K562 (cell line): ENCODE measurements around the gene ROBO2. TPM values are rescaled to one million over a fixed set of nuclear protein-coding genes. Genes with fewer than 3 reads are reported as not detected.

Experiments used
- ATAC-seq: fragments of 200-7000 bp; cut with Tn5 transposase; 3 replicates; pipeline ENCODE4 v1.9.1; 2020; ENCODE audit warnings: moderate library complexity
- BruUV-seq: library from RNA; stranded (reverse); fragments of 400-500 nt; replicated peaks from 2 replicates; lab custom pipeline; 2021; lab: Mats Ljungman, UMichigan
- CTCF ChIA-PET: fragments of 300-600 bp; formaldehyde crosslinking; extraction: SDS; loops from one replicate; lab custom pipeline; 2021; ENCODE audit warnings: low intra/inter-chr PET ratio; lab: Yijun Ruan, JAX
- POLR2A ChIA-PET: fragments of 300-600, 350-650 bp; sonication (Branson Sonifier 250); formaldehyde crosslinking; extraction: SDS; loops from one replicate; lab custom pipeline; 2021; ENCODE audit warnings: antibody characterized with exemption, inconsistent platforms; lab: Yijun Ruan, JAX
- DNase-seq, 4 experiments: peaks; one replicate each; pipeline versions ENCODE4 v3.0.0 to v3.0.0-alpha.2; 2011 to 2018; ENCODE audit warnings: low spot score in 3 of 4, mixed read lengths in 3 of 4; ENCODE audit errors: extremely low read depth in 1 of 4
- FAIRE-seq: peaks from 2 replicates; lab custom pipeline; 2011; peaks lifted over from hg19 to GRCh38; lab: Jason Lieb, UNC
- H2AFZ ChIP-seq: 2 replicates; pipeline ENCODE4 v1.6.0; 2011; ENCODE audit warnings: low read depth, low read length, control low read depth, inconsistent platforms
- H3K27ac ChIP-seq: fragments of 200-600 bp; 3 replicates; pipeline ENCODE4 v1.8.0; 2011; ENCODE audit warnings: low read depth, mild to moderate bottlenecking, control low read depth, inconsistent platforms, low read length, moderate library complexity, mixed read lengths; ENCODE audit errors: extremely low read depth
- H3K27me3 ChIP-seq, 2 experiments: fragments of 300-600 bp in 1 of 2; 2 replicates in 1 of 2; 3 replicates in 1 of 2; pipeline versions ENCODE4 v1.6.0 to v1.8.0; 2011; ENCODE audit warnings: inconsistent platforms in 2 of 2, low read length in 2 of 2, mild to moderate bottlenecking in 1 of 2, mixed read lengths in 1 of 2, moderate library complexity in 1 of 2; ENCODE audit not compliant: control insufficient read depth in 2 of 2, insufficient read depth in 2 of 2
- H3K36me3 ChIP-seq: fragments of 300-600 bp; 3 replicates; pipeline ENCODE4 v1.8.0; 2011; ENCODE audit warnings: mild to moderate bottlenecking, low read length, inconsistent platforms; ENCODE audit not compliant: control insufficient read depth, insufficient read depth
- H3K4me1 ChIP-seq, 2 experiments: fragments of 200-600 bp in 1 of 2; replicated peaks in 1 of 2; 2 replicates in 1 of 2; 3 replicates in 1 of 2; pipeline versions ENCODE4 v1.5.1 to v1.8.0; 2011; ENCODE audit warnings: inconsistent platforms in 2 of 2, low read length in 2 of 2, mild to moderate bottlenecking in 1 of 2, mixed read lengths in 1 of 2, moderate library complexity in 1 of 2; ENCODE audit not compliant: control insufficient read depth in 2 of 2, insufficient read depth in 2 of 2
- H3K4me2 ChIP-seq: 2 replicates; pipeline ENCODE4 v1.6.1; 2011; ENCODE audit warnings: low read length, control low read depth, inconsistent platforms, mixed read lengths; ENCODE audit not compliant: insufficient read depth
- H3K4me3 ChIP-seq: fragments of 200-600 bp; sonication (generic), shearing (Covaris generic); 2 replicates; pipeline ENCODE4 v1.5.1; 2016; ENCODE audit warnings: control low read depth, inconsistent platforms
- H3K79me2 ChIP-seq: fragments of 200-600 bp; 3 replicates; pipeline ENCODE4 v1.8.0; 2011; ENCODE audit warnings: low read length, inconsistent platforms; ENCODE audit not compliant: control insufficient read depth, insufficient read depth
- H3K9ac ChIP-seq, 2 experiments: 2 replicates each; pipeline versions ENCODE4 v1.6.0 to v1.6.1; 2011; ENCODE audit warnings: low read depth in 2 of 2, low read length in 2 of 2, control low read depth in 1 of 2, inconsistent platforms in 1 of 2, mild to moderate bottlenecking in 1 of 2, mixed read lengths in 1 of 2; ENCODE audit not compliant: insufficient read depth in 1 of 2
- H3K9me1 ChIP-seq: one replicate; pipeline ENCODE4 v1.6.0; 2011; ENCODE audit warnings: inconsistent platforms, mild to moderate bottlenecking, low read length, moderate library complexity; ENCODE audit not compliant: control insufficient read depth, insufficient read depth
- H3K9me3 ChIP-seq: replicated peaks from 2 replicates; pipeline ENCODE4 v1.5.1; 2011; ENCODE audit warnings: low read depth, low read length, inconsistent platforms; ENCODE audit not compliant: control insufficient read depth, insufficient read depth
- H4K20me1 ChIP-seq: replicated peaks from 2 replicates; pipeline ENCODE4 v1.6.1; 2011; ENCODE audit warnings: low read length, inconsistent platforms, mixed read lengths; ENCODE audit not compliant: control insufficient read depth, insufficient read depth
- CXXC5 ChIP-seq: fragments of 250-450 bp; sonication (Bioruptor Pico); IDR thresholded peaks from 2 replicates; pipeline ENCODE4 v1.8.0; 2022; ENCODE audit warnings: inconsistent platforms, mild to moderate bottlenecking, moderate library complexity
- ESRRA ChIP-seq: fragments of 450-650 bp; IDR thresholded peaks from 2 replicates; pipeline ENCODE4 v1.6.1; 2014; ENCODE audit warnings: low read depth, mild to moderate bottlenecking, moderate library complexity, borderline replicate concordance
- ETV1 ChIP-seq: fragments of 450-650 bp; conservative IDR thresholded peaks from 2 replicates; pipeline ENCODE4 v1.6.1; 2016; ENCODE audit warnings: missing genetic modification characterization, control low read depth, low read depth, missing compliant biosample characterization
- NCOR1 ChIP-seq: fragments of 450-650 bp; IDR thresholded peaks from 2 replicates; pipeline ENCODE4 v1.6.1; 2016; ENCODE audit warnings: mild to moderate bottlenecking, moderate library complexity
- RBM39 ChIP-seq: fragments of 200-400 bp; formaldehyde crosslinking; optimal IDR thresholded peaks from 2 replicates; pipeline ENCODE3; 2018; ENCODE audit warnings: low read depth, low read length
- RFX1 ChIP-seq: fragments of 450-650 bp; IDR thresholded peaks from 2 replicates; pipeline ENCODE4 v1.6.1; 2016; ENCODE audit warnings: mild to moderate bottlenecking, moderate library complexity
- SMAD2 ChIP-seq: fragments of 150-350 bp; IDR thresholded peaks from 2 replicates; pipeline ENCODE4 v1.6.1; 2014; ENCODE audit warnings: low read depth, mild to moderate bottlenecking, low read length
- SMARCB1 ChIP-seq: IDR thresholded peaks from 2 replicates; pipeline ENCODE4 v1.6.1; 2011; ENCODE audit warnings: improper control_type of control experiment, low read depth; ENCODE audit not compliant: insufficient read length
- SOX6 ChIP-seq: fragments of 450-650 bp; IDR thresholded peaks from 2 replicates; pipeline ENCODE4 v1.6.1; 2014; ENCODE audit warnings: mild to moderate bottlenecking
- ZFP36 ChIP-seq: fragments of 150-350 bp; IDR thresholded peaks from 2 replicates; pipeline ENCODE4 v1.6.1; 2018; ENCODE audit warnings: low read length, low read depth; ENCODE audit not compliant: partially characterized antibody
- ZNF316 ChIP-seq: fragments of 450-650 bp; IDR thresholded peaks from 2 replicates; pipeline ENCODE4 v1.6.1; 2016
- ZNF57 ChIP-seq: fragments of 450-650 bp; formaldehyde crosslinking; IDR thresholded peaks from 2 replicates; pipeline ENCODE4 v1.4.0; 2020; ENCODE audit warnings: mild to moderate bottlenecking, moderate library complexity
- ZNF699 ChIP-seq: fragments of 250-450 bp; sonication (Bioruptor Pico); IDR thresholded peaks from 2 replicates; pipeline ENCODE4 v1.8.0; 2021; ENCODE audit warnings: mild to moderate bottlenecking, moderate library complexity; ENCODE audit not compliant: insufficient replicate concordance
- ZNF75A ChIP-seq: fragments of 450-650 bp; formaldehyde crosslinking; IDR thresholded peaks from 2 replicates; pipeline ENCODE4 v1.4.0; 2020; ENCODE audit warnings: mild to moderate bottlenecking
- ZNF766 ChIP-seq: fragments of 200-800 bp; sonication (Bioruptor generic); conservative IDR thresholded peaks from 2 replicates; pipeline ENCODE4 v1.6.1; 2016; ENCODE audit warnings: missing genetic modification characterization, missing compliant biosample characterization
- ZNF79 ChIP-seq: fragments of 250-450 bp; sonication (Bioruptor Pico); IDR thresholded peaks from 2 replicates; pipeline ENCODE4 v1.4.0; 2020; ENCODE audit warnings: low read depth, mild to moderate bottlenecking, moderate library complexity
- WGBS: fragments of 100-300 bp; shearing (Covaris generic); methylation state at CpG from one replicate; pipeline ENCODE4 v1.1.6; 2016; ENCODE audit warnings: low coverage, mixed read lengths; ENCODE audit not compliant: insufficient coverage; ENCODE audit errors: missing lambda C conversion rate; 5-methylcytosine and 5-hydroxymethylcytosine counted together
- in situ Hi-C: fragments of 300-500 bp; cut with MboI; formaldehyde crosslinking; loops from 4 replicates; pipeline ENCODE4 v1.15.0; 2018; ENCODE audit warnings: inconsistent platforms, mixed read lengths
- intact Hi-C: fragments of 100-400 bp; cut with micrococcal nuclease; formaldehyde crosslinking; loops from 2 replicates; pipeline ENCODE4 v1.14.2; 2022
- polyA plus RNA-seq, 8 experiments: library from polyadenylated mRNA; depleted of rRNA in 4 of 8; stranded (reverse) in 5 of 8; unstranded in 3 of 8; fragments of >200 nt; fragmentation: Nextera tagmentation in 2 of 8; fragmentation: Illumina TruSeq in 1 of 8; extraction: Ambion mirVana in 2 of 8; extraction: Trizol in 1 of 8; gene quantifications; 2 replicates each; pipeline versions ENCODE4 v1.2.1 to v1.2.3, GENCODE V29; 2011 to 2014; ENCODE audit warnings: inconsistent platforms in 1 of 8, missing spikeins in 1 of 8
- total RNA-seq, 7 experiments: library from RNA; depleted of rRNA in 6 of 7; stranded (reverse); fragments of >200 nt in 6 of 7; fragmentation: Illumina TruSeq in 2 of 7; extraction: Trizol in 2 of 7; gene quantifications; 2 replicates each; pipeline versions ENCODE4 v1.2.1 to v1.2.3, GENCODE V29; 2011 to 2021; ENCODE audit warnings: low replicate concordance in 1 of 7
- TF ChIP-seq, protein P1 (sequence below): fragments of 250-450 bp; sonication (Bioruptor Pico); IDR thresholded peaks from 2 replicates; pipeline ENCODE4 v1.5.0; 2021
- TF ChIP-seq, protein P2 (sequence below), 2 experiments: fragments of 450-650 bp in 1 of 2; sonication (generic) in 1 of 2; formaldehyde crosslinking; conservative IDR thresholded peaks; 2 replicates each; pipeline versions ENCODE4 v1.4.0 to v1.8.1; 2020 to 2022; ENCODE audit warnings: mild to moderate bottlenecking in 1 of 2, missing genetic modification reagents in 1 of 2

The ROBO2 gene
- total and polyA plus RNA-seq, 9 of the 15 experiments (the other 6 are each of a cell fraction or from before 2014, with no cell fraction given), result 0.84 to 3.0 (median 1.7) TPM

DNA sequence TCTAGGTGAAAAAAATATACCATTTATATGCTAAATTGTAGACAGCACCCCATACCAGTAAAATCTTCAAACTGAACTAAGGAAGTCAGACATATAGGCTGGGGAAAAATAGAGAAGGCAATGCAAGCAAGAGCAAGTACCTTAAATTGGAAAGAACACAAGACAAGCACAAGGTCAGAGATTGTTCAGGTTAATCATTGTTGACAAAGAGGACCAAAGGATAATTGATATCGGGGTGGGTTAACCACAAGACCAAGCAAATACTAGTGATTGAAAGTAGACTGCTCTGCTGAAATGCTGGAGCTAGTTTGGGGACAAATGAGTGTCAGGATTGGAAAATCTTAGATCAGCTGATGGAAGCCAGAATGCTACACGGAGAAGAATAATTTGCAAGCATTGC is 499.8 kb downstream of the ROBO2 start:
- intact Hi-C loops (no loop called here), in situ Hi-C loops (no loop called here)
- DNase-seq (no peak), FAIRE-seq (no peak), ATAC-seq (no peak)
- BruUV-seq, result no TSS peak
- ChIA-PET CTCF (no interaction called here), POLR2A (no interaction called here)
- Histone ChIP-seq H3K27ac (no peak overlapping the region), H3K4me1 (no peaks in the 10 kb centered on the region), H3K9me3 (no peaks in the 10 kb centered on the region), H3K4me2 (no peak overlapping the region), H3K79me2 (no peaks in the 10 kb centered on the region), H3K36me3 (no peaks in the 10 kb centered on the region), H3K27me3 (no peaks in the 10 kb centered on the region), H4K20me1 (no peaks in the 10 kb centered on the region), H3K9me1 (no peaks in the 10 kb centered on the region), H2AFZ (no peak overlapping the region), H3K4me3 (no peak overlapping the region), H3K9ac (no peak overlapping the region)
- 0% methylated on average over 2 of the region's 2 CpGs for WGBS
- TF ChIP-seq, protein P1, sequence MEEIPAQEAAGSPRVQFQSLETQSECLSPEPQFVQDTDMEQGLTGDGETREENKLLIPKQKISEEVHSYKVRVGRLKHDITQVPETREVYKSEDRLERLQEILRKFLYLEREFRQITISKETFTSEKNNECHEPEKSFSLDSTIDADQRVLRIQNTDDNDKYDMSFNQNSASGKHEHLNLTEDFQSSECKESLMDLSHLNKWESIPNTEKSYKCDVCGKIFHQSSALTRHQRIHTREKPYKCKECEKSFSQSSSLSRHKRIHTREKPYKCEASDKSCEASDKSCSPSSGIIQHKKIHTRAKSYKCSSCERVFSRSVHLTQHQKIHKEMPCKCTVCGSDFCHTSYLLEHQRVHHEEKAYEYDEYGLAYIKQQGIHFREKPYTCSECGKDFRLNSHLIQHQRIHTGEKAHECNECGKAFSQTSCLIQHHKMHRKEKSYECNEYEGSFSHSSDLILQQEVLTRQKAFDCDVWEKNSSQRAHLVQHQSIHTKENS, result no peak
- TF ChIP-seq ZNF699 (no peak), ZNF79 (CRISPR knock-in tag) (no peak), CXXC5 (CRISPR knock-in tag) (no peak), NCOR1 (no peak), SMAD2 (no peak), RFX1 (no peak), RBM39 (no peak), ZNF316 (no peak), ZFP36 (no peak), ZNF766 (no peak), ESRRA (no peak), SOX6 (no peak), ZNF75A (CRISPR knock-in tag) (no peak), ZNF57 (no peak), ETV1 (no peak), SMARCB1 (no peak)
- TF ChIP-seq, protein P2, sequence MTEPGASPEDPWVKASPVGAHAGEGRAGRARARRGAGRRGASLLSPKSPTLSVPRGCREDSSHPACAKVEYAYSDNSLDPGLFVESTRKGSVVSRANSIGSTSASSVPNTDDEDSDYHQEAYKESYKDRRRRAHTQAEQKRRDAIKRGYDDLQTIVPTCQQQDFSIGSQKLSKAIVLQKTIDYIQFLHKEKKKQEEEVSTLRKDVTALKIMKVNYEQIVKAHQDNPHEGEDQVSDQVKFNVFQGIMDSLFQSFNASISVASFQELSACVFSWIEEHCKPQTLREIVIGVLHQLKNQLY (CRISPR knock-in tag; conservative IDR thresholded peaks at IDR 0.05), result no peak
